ENCODE results near the gene CADPS2.

Gene CADPS2

GRCh38 chr7:122364761-122365280 lies 521.4 kb downstream of the CADPS2 start:
- no peak for DNase-seq (ENCODE audit: low spot score)

- no peak for DNase-seq (ENCODE audit: low spot score)
Observed at GRCh38 chr7:122363144-122363543, 523.1 kb downstream of the CADPS2 start.

DNA sequence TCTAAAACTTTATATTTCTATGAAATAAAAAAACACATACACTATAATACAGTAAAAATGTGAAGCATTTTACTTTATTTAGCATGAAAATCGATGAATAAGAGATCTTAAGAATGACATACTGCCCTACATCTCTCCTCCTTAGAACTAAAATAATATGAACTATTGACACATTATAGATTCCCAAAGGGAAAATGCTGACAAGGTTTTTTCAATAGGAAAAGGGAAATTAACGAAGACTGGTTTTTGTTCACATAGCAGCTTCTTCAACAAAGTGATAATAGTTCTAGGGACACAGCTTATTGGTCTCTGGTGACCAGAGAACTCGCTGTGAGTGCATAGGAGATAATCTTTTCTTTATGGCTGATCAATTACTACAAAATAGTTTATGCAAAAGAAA lies 523.8 kb downstream of the CADPS2 start:
- DNase-seq (ENCODE audit: low spot score): no peak

- no peak for DNase-seq (ENCODE audit: low spot score)
Observed at GRCh38 chr7:122354656-122355055, 531.6 kb downstream of the CADPS2 start.

- no peak for DNase-seq (ENCODE audit: low spot score)
Observed at GRCh38 chr7:122352454-122352853, 533.8 kb downstream of the CADPS2 start.

- DNase-seq (ENCODE audit: low spot score): no peak
Observed at GRCh38 chr7:122350701-122351100, 535.6 kb downstream of the CADPS2 start.

GRCh38 chr7:122344303-122344620 lies 542.0 kb downstream of the CADPS2 start:
- no peak for DNase-seq (ENCODE audit: low spot score)

- DNase-seq (ENCODE audit: low spot score): no peak
Observed at GRCh38 chr7:122343601-122344302, 542.5 kb downstream of the CADPS2 start.

GRCh38 chr7:122340427-122340826 lies 545.8 kb downstream of the CADPS2 start:
- DNase-seq (ENCODE audit: low spot score): no peak

DNA sequence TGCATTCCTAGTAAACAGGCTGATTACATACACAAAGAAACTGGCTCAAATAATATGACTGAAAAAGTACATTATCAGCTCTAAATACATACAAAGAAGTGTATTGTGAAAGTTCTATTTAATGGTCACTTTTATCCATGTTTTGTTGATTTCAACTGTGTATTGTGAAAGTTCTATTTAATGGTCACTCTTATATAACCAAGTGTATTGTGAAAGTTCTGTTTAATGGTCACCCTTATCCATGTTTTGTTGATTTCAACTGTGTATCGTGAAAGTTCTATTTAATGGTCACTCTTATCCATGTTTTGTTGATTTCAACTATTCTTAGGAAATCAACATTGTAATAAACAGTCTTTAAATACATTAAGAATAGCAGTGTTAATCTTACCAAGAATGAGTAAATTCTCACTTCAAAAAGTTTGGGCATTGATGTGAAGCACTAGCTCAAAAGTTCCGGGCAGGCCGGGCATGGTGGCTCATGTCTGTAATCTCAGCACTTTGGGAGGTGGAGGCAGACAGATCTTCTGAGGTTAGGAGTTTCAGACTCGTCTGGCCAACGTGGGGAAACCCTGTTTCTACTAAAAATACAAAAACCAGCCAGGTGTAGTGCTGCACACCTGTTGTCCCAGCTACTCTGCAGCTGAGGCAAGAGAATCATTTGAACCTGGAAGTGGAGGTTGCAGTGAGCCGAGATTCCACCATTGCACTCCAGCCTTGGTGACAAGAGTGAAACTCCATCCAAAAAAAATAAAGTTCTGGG lies 546.9 kb downstream of the CADPS2 start:
- no peak for DNase-seq (ENCODE audit: low spot score)

DNA sequence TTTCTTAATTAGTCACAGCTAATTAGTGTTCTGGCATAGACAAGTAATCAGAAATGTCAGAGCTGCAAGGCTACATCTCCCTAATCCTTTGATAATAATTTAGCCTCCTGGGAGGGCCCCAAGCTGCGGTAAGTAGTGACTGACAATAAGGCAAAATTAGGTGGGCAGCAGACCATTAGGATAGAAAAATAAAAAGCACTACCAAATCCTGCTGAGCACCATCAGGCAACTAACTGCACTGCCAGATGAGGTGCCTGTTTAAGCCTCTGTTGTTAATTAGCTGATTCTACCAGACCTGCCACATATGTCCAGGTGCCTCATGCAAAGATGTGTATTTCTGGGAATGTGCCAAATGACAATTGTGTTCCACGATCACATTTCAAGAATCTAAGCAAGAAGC lies 549.2 kb downstream of the CADPS2 start:
- DNase-seq (ENCODE audit: low spot score): no peak

- DNase-seq (ENCODE audit: low spot score): no peak
Observed at GRCh38 chr7:122329145-122329802, 557.0 kb downstream of the CADPS2 start.

DNA sequence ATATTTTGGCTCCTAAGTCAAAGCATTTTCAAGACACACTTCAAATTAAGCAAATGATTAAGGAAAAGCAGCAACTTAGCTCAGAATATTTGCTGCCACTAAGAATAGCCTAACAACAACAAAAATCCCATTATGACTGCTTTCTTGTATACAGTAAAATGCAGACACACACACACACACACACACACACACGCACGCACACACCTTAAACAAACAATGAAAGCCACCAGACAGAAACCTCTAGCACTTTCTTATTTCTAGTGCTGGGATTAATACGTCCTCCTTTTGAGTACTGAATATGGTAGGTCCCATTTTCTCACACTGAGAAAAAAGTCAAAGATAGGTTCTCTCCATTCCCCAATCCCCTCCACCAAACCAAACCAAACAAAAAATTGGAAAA lies 558.3 kb downstream of the CADPS2 start:
- no peak for DNase-seq (ENCODE audit: low spot score)

DNA sequence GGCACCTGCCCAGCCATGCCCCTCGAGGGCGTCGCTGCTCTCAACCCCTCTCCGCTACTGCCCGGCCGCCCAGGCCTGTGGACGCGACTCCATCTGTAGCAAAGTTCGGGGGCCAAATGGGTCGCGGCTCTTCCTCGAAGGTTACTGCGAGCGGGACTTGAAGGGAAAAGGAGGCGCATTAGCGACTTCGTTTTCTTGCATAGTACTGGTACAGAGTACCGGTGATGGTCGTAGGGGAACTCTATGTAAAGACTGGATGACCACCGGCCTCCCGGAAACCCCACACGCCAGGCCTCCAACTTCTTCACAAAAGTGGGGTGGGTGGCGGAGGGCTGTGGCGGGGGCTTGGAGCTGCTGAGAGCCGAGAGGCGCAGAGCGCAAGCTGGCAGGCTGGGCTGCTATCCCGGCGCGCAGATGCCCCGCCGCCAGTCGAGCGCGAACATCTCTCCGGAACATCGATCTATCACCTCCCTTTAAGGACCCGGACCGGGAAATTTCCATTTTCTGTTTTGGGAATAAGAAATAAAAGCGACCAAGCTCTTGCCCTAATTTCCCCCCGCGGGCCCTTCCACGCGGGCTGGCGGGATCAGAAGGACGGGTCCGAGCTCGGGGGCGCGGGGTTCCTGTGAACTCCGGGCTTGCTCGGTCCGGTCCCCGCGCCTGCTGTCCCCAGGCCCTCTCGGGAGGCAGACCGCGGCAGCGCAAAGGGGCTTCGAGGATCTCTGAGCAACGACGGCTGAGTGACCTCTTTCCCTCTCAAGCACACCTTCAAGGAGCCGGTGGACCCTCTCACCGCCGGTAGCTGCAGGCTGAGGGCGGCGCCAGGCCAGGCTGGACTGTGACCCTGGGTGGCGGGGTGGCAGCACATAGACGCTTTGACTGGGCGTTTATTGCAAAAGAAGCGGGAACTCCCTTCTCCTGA lies 569.5 kb downstream of the CADPS2 start:
- DNase-seq (ENCODE audit: low spot score): no peak

DNA sequence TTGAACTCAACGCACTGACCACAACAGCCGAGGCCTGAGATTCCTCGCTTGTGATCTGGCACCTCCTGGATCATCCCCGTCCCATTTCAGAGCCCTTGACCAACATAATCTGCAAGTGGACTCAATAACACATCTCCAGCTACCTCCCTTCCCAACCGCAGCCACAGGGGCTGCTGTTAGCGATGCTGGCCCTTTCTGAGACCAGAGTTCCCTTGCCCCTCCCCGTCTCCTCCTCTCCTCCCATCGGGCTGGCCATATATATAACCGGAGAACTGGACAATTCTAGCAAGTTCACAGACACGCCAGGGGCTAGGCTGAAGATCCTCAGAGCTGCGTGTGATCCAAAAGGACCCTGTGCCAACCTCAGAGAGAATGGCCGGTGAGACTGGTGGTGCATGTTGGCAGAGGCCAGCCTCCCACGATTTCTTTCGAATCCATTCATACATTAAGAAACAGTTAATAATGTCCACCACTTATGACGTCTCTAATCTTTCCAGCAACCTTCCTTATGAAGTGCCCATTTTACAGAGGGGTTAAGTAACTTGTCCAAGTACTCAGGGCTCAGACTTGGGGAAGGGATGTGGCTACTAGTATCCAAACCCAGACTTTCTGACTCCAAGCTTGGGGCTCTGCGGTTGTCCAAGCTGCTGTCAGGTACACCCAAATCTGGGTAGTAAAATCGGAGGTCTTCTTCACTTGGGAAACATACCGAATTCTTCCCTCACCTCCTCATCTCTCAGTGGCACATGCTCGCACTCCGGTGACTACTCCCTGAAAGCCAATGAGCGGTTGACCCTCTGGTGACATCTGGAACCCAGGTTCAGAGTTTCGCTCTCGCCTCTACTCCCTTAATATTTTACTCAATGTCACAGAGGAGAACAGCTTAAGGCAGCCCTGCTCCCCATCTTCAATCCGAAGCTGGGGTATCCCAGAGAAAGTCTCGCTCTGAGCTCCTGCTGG lies 570.5 kb downstream of the CADPS2 start:
- DNase-seq (ENCODE audit: low spot score): no peak

GRCh38 chr7:122314284-122314683 lies 572.0 kb downstream of the CADPS2 start:
- DNase-seq (ENCODE audit: low spot score): no peak

- DNase-seq (ENCODE audit: low spot score): no peak
Observed at GRCh38 chr7:122312789-122313188, 573.5 kb downstream of the CADPS2 start.

- no peak for DNase-seq (ENCODE audit: low spot score)
Observed at GRCh38 chr7:122311734-122312450, 574.4 kb downstream of the CADPS2 start.

- no peak for DNase-seq (ENCODE audit: low spot score)
Observed at GRCh38 chr7:122311050-122311700, 575.1 kb downstream of the CADPS2 start.

Measured in AG08395 (cell line).